Fibroblast of the aortic adventitia (primary cell): ENCODE results near the gene GRIK2. TPM values are rescaled to one million over a fixed set of nuclear protein-coding genes. Genes with fewer than 3 reads are reported as not detected.

Experiments used
- DNase-seq: peaks from one replicate; pipeline ENCODE4 v3.0.0-alpha.2; 2010; ENCODE audit warnings: low read depth
- H3K4me3 ChIP-seq: 2 replicates; pipeline ENCODE4 v1.5.1; 2011; ENCODE audit warnings: low read depth, mild to moderate bottlenecking, control low read depth, low read length, moderate library complexity
- total RNA-seq: library from RNA; depleted of rRNA; stranded (reverse); fragments of >200 nt; gene quantifications from 2 replicates; pipeline ENCODE4 v1.2.3, GENCODE V29; 2012; ENCODE audit warnings: low replicate concordance
- TF ChIP-seq, protein P1 (sequence below): IDR thresholded peaks from 2 replicates; pipeline ENCODE4 v1.5.1; 2011; ENCODE audit warnings: mild to moderate bottlenecking, low read length, control low read depth, inconsistent platforms; ENCODE audit not compliant: insufficient read depth

GRIK2 gene
- total RNA-seq, 1 donor, result 8.9 TPM

DNA sequence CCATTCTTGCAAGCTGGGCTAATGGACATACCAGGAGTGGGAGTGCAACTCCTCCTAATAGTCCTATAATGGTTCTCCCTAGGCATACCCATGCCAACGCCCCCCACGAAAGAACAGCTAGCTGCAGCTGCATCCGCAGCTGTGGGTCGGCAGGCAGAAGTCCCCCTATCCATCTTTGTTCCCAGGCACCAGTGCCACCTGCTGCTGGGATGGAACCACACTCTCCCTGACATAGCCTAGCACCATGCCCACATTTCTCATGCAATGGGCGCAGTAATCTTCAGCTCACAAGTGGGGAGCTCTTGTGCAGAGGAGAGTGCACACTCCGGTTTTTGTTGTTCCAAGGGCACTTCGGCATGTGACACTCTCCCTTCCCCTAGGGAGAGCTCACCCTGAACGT, 567.8 kb downstream of the GRIK2 start:
- TF ChIP-seq, protein P1, sequence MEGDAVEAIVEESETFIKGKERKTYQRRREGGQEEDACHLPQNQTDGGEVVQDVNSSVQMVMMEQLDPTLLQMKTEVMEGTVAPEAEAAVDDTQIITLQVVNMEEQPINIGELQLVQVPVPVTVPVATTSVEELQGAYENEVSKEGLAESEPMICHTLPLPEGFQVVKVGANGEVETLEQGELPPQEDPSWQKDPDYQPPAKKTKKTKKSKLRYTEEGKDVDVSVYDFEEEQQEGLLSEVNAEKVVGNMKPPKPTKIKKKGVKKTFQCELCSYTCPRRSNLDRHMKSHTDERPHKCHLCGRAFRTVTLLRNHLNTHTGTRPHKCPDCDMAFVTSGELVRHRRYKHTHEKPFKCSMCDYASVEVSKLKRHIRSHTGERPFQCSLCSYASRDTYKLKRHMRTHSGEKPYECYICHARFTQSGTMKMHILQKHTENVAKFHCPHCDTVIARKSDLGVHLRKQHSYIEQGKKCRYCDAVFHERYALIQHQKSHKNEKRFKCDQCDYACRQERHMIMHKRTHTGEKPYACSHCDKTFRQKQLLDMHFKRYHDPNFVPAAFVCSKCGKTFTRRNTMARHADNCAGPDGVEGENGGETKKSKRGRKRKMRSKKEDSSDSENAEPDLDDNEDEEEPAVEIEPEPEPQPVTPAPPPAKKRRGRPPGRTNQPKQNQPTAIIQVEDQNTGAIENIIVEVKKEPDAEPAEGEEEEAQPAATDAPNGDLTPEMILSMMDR, result no peak
- no peak for DNase-seq
- no peak overlapping the region for H3K4me3 ChIP-seq

DNA sequence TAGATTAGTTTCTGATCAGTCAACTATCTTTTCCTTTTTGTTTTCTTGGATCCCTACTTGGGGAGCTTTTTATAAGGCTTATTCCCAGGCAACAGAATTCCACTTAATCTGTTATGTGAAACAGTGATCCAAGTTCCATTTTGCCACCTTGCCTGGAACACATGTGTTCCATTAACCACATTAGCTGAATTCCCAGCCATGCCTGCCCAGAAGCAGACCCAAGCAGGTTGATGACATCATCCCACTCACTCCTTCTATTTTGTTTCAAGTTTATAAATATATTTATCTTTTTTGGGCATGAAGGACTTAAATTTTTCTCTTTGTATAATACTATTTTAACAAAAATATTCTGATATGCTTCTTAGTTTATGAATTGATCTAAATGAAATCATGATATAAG, 587.4 kb downstream of the GRIK2 start:
- no peak for DNase-seq
- TF ChIP-seq, protein P1, result no peak
- H3K4me3 ChIP-seq, result no peak overlapping the region

DNA sequence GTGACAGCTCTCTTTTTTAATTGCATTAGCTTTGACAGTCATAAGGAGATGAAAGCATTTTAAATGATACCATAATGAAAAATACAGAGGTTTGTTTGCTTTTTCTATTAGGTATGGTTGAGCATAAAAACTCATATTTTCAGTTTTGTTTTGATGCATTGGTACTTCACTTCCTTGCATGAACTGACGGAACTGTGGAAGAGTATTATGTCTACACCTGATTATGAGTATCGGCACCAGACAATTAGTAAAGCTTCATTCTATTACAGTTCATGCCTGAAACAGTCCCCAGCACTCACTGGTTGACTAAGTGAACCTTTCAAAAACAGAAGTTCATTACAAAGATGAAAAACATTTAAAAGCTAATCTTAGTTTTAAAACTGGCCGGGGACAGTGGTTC, 593.0 kb downstream of the GRIK2 start:
- TF ChIP-seq, protein P1, result no peak

DNA sequence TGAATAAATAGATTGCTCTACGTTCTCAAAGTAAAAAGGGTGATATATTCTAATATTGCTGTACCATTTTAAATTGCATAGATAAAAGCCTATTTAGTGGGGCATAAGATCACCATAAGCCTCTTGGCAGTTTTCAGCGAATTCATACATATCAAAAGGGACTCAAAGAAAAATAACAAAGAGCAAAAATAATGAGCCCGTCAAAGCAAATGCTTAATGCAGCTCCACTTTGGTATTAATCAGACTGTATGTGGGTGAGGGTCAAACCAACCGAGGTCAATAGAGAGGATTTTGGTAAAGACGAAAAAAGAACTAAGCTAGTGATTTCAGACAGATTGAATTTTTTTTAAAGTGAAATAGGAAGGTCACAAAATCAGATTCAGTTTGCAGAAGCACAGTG, 598.8 kb downstream of the GRIK2 start:
- TF ChIP-seq, protein P1, result no peak
- no peak for DNase-seq
- H3K4me3 ChIP-seq, result no peak overlapping the region

More for the DNA sequence above, 593.0 kb downstream of the GRIK2 start:
- H3K4me3 ChIP-seq, result no peak overlapping the region
- no peak for DNase-seq

DNA sequence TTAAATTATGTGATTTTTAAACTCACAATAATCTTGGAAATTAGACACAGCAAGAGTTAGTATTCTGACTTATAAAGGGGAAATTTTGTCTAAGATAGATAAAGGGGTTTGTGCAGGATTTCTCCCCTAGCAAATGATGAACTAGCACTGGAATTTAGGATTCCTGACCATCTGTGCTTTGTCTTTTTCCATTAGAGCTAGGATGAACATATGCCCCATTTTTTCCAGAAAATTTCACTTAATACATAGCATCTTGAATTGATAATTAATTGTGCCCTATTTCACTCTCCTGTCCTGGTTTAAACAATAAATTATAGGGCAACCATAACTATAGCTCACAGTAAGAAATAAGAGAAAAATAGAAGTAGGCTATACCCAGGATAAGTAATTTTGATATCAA, 601.0 kb downstream of the GRIK2 start:
- no peak overlapping the region for H3K4me3 ChIP-seq
- TF ChIP-seq, protein P1, result no peak
- DNase-seq, result no peak

DNA sequence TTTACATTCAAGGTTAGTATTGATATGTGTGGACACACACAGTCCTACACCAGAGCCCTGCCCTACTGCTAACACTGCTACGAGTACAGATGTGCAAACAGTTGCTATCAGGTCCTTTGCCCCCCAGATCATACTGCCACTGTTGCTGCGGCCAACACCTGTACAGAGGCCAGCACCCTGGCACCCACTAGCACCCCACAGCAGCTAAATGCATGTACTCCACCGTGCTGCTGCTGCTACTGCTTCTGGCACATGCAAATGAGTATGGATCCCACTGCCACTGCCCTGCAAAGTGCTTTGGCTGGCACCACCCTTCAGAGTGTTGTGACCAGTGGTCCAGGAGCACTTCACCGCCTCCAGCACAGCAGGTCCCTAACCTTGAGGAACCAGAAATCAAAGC, 621.9 kb downstream of the GRIK2 start:
- DNase-seq, result no peak
- TF ChIP-seq, protein P1, result no peak
- no peak overlapping the region for H3K4me3 ChIP-seq

DNA sequence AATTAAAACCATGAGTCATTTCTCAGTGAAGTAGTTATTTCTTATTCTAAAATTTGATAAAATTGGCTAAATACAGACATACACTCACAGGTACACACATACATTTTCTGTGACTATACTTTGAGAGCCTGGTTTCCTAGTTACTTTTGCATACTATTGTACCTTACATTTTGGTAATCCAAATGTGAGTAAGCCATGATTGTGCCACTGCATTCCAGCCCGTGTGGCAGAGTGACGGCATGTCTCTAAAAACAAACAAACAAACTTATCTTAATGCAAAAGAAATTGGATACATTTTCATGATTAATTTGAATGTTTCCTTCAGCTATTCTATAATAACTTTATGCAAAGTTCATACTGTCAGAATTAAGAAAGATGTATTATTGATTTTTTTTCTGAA, 628.8 kb downstream of the GRIK2 start:
- TF ChIP-seq, protein P1, result no peak
- DNase-seq, result no peak
- no peak overlapping the region for H3K4me3 ChIP-seq
